OCI-LY7 (cell line): ENCODE data around the gene TEPSIN.

Experiments
- EZH2phosphoT487 ChIP-seq: fragments of 200-600 bp; sonication (generic); IDR thresholded peaks from 2 replicates; pipeline ENCODE4 v1.6.1; 2018; ENCODE audit warnings: low read depth, borderline replicate concordance, mild to moderate bottlenecking, mixed run types, antibody characterized with exemption, low read length, moderate library complexity, mixed read lengths
- TF ChIP-seq, protein P1 (sequence below): fragments of 200-600 bp; sonication (generic); conservative IDR thresholded peaks from 2 replicates; pipeline ENCODE4 v1.5.1; 2014; ENCODE audit warnings: mild to moderate bottlenecking, antibody characterized with exemption, low read length, moderate library complexity, mixed read lengths

DNA sequence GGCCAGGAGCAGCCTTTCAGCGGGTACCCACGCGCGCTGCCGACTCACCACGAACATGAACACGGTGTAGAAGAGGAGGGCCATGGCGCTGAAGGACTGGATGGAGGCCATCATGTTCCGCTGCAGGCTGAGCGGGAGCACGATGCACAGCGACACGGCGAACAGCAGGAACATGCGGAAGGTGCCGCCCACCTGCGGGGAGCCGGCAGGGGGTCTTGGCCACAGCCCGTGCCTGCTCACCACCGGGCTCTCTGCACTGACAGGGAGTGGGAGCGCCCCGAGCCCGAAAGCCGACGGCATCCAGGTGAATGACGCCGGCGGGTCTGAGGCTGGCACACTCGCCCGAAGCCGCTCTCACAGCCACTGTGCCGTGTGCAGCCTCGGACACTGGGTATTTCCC is 43.3 kb upstream of the TEPSIN start:
- TF ChIP-seq, protein P1, sequence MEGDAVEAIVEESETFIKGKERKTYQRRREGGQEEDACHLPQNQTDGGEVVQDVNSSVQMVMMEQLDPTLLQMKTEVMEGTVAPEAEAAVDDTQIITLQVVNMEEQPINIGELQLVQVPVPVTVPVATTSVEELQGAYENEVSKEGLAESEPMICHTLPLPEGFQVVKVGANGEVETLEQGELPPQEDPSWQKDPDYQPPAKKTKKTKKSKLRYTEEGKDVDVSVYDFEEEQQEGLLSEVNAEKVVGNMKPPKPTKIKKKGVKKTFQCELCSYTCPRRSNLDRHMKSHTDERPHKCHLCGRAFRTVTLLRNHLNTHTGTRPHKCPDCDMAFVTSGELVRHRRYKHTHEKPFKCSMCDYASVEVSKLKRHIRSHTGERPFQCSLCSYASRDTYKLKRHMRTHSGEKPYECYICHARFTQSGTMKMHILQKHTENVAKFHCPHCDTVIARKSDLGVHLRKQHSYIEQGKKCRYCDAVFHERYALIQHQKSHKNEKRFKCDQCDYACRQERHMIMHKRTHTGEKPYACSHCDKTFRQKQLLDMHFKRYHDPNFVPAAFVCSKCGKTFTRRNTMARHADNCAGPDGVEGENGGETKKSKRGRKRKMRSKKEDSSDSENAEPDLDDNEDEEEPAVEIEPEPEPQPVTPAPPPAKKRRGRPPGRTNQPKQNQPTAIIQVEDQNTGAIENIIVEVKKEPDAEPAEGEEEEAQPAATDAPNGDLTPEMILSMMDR, result no peak
- no peak for TF ChIP-seq EZH2phosphoT487
